ENCODE data around the gene PTPRD. TPM values are rescaled to one million over a fixed set of nuclear protein-coding genes. Genes with fewer than 3 reads are reported as not detected.

Gene PTPRD
- total RNA-seq, 1 experiment from 2014 or later, result 32.5 TPM

DNA sequence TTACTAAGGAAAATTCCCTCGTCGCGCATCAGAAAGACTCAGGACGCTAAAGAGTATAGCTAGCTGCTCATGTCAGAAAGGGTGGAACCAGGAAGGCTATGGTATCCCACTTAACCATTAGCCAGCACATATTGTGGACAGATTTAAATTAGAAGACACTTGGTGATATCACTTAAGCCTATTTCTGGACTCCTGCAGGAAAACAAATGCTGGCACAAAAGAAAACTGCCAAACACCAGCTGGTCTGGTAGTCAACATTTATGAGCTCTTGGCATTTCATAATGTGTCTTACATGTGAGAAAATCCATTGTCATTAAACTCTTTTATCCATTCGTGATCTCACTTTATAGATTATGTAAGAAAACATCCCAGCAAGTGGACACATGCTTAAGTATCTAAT, 377.4 kb downstream of the PTPRD start:
- TF ChIP-seq, protein P1, sequence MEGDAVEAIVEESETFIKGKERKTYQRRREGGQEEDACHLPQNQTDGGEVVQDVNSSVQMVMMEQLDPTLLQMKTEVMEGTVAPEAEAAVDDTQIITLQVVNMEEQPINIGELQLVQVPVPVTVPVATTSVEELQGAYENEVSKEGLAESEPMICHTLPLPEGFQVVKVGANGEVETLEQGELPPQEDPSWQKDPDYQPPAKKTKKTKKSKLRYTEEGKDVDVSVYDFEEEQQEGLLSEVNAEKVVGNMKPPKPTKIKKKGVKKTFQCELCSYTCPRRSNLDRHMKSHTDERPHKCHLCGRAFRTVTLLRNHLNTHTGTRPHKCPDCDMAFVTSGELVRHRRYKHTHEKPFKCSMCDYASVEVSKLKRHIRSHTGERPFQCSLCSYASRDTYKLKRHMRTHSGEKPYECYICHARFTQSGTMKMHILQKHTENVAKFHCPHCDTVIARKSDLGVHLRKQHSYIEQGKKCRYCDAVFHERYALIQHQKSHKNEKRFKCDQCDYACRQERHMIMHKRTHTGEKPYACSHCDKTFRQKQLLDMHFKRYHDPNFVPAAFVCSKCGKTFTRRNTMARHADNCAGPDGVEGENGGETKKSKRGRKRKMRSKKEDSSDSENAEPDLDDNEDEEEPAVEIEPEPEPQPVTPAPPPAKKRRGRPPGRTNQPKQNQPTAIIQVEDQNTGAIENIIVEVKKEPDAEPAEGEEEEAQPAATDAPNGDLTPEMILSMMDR (conservative IDR thresholded peaks at IDR 0.05), result no peak
- Histone ChIP-seq H2BK20ac (ENCODE audit: low read depth, low read length, poor library complexity, severe bottlenecking) (no peak overlapping the region), H3K9ac (ENCODE audit: extremely low read depth, insufficient read length, low read length) (no peak overlapping the region), H3K18ac (ENCODE audit: insufficient read length, low read depth, low read length) (no peak overlapping the region), H2AK5ac (ENCODE audit: insufficient read length, low read length) (no peak overlapping the region), H3K4me2 (ENCODE audit: insufficient read depth, insufficient read length, low read length) (no peak overlapping the region), H4K8ac (replicated peaks; ENCODE audit: insufficient read length, low read depth, low read length) (no peak overlapping the region), H2AFZ (ENCODE audit: low read length) (no peak overlapping the region), H2BK120ac (ENCODE audit: low read depth, low read length, poor library complexity, severe bottlenecking) (no peak overlapping the region), H3K27me3 (ENCODE audit: insufficient read depth, low read length) (no peaks in the 10 kb centered on the region), H4K91ac (ENCODE audit: insufficient read length, low read depth, low read length) (no peak overlapping the region), H3K4me1 (ENCODE audit: insufficient read depth, low read length) (no peaks in the 10 kb centered on the region; the same call in 1 of the 2 replicates), H2BK15ac (ENCODE audit: low read depth, low read length) (no peak overlapping the region), H3K27ac (ENCODE audit: insufficient read length, low read depth, low read length) (no peak overlapping the region), H3K56ac (ENCODE audit: insufficient read length, low read depth, low read length) (no peak overlapping the region), H4K20me1 (ENCODE audit: control insufficient read depth, insufficient read depth, insufficient read length) (no peaks in the 10 kb centered on the region), H3K14ac (ENCODE audit: insufficient read depth, low read length) (no peak overlapping the region), H3K4ac (ENCODE audit: low read depth, low read length) (no peak overlapping the region), H2BK12ac (ENCODE audit: insufficient read length, low read depth, low read length) (no peak overlapping the region), H3T11ph (ENCODE audit: low read length) (no peak overlapping the region), H3K79me1 (ENCODE audit: insufficient read depth, low read depth, low read length, poor library complexity, severe bottlenecking) (no peaks in the 10 kb centered on the region), H2BK5ac (ENCODE audit: insufficient read length, low read length) (no peak overlapping the region), H3K9me3 (ENCODE audit: control insufficient read depth, low read depth, low read length) (no peaks in the 10 kb centered on the region), H3K23me2 (ENCODE audit: insufficient read length, low read depth, low read length, poor library complexity, severe bottlenecking) (no peaks in the 10 kb centered on the region), H4K5ac (ENCODE audit: insufficient read length, low read depth, low read length) (no peak overlapping the region), H3K23ac (ENCODE audit: insufficient read length, low read depth, low read length) (no peak overlapping the region), H3K79me2 (ENCODE audit: insufficient read depth, low read length) (no peaks in the 10 kb centered on the region)
- H3K9me3 Mint-ChIP-seq, result peaks cover 0 to 3% of the 10 kb centered on the region in 2 experiments; a peak in 2 of 5 replicates
- peaks cover 19 to 22% of the 10 kb centered on the region in 2 experiments for H3K4me1 Mint-ChIP-seq
- no peak overlapping the region for H3K27ac Mint-ChIP-seq
- H3K36me3 Mint-ChIP-seq (ENCODE audit: insufficient read depth in 1 of 3, low read depth in 3 of 3), result 0 out of 7 replicates have a peak, but pooled peaks cover 0 to 2% (median 0%) of the 10 kb centered on the region in 3 experiments
- no peak overlapping the region for H3K4me3 Mint-ChIP-seq
- WGBS (ENCODE audit: extremely low coverage, insufficient read length, low lambda C conversion rate), result no CpG with 5 or more reads among the region's 5 CpGs
- H3K27me3 Mint-ChIP-seq (ENCODE audit: low read depth), result no peaks in the 10 kb centered on the region
- no peak for DNase-seq

Measured in H9 (cell line).